Panc1 (cell line): ENCODE results near the gene GORASP2. TPM values are rescaled to one million over a fixed set of nuclear protein-coding genes. Genes with fewer than 3 reads are reported as not detected.
A peak's percentile ranks its signal among the peaks of the same experiment; 100 is the strongest.

Experiments used
- ATAC-seq: fragments of 200-7000 bp; cut with Tn5 transposase; 2 replicates; pipeline ENCODE4 v1.9.1; 2020; ENCODE audit warnings: mild to moderate bottlenecking, moderate library complexity
- BruUV-seq: library from RNA; stranded (reverse); fragments of 400-500 nt; replicated peaks from 2 replicates; lab custom pipeline; 2021; lab: Mats Ljungman, UMichigan
- CTCF ChIA-PET: fragments of 300-600 bp; sonication (Branson Sonifier 250); formaldehyde crosslinking; loops from one replicate; lab custom pipeline; 2022; ENCODE audit warnings: antibody characterized with exemption; lab: Charles Lee
- POLR2A ChIA-PET: fragments of 300-600 bp; sonication (Branson Sonifier 250); formaldehyde crosslinking; loops from one replicate; lab custom pipeline; 2022; ENCODE audit warnings: antibody characterized with exemption; lab: Charles Lee
- DNase-seq: peaks from one replicate; pipeline ENCODE4 v3.0.0-alpha.2; 2010; ENCODE audit warnings: low read depth, low spot score
- H3K27ac ChIP-seq: 2 replicates; pipeline ENCODE4 v1.5.1; 2011; ENCODE audit warnings: mild to moderate bottlenecking, low read length, inconsistent platforms
- H3K27me3 ChIP-seq: fragments of 200-500 bp; sonication (Bioruptor generic); 2 replicates; pipeline ENCODE4 v1.6.0; 2014; ENCODE audit warnings: low read length, inconsistent platforms; ENCODE audit not compliant: control insufficient read depth, insufficient read depth
- H3K36me3 ChIP-seq: fragments of 200-500 bp; sonication (Bioruptor generic); 2 replicates; pipeline ENCODE4 v1.5.1; 2014; ENCODE audit warnings: inconsistent platforms, mild to moderate bottlenecking, low read length, moderate library complexity; ENCODE audit not compliant: control insufficient read depth, insufficient read depth
- H3K4me1 ChIP-seq: 2 replicates; pipeline ENCODE4 v1.5.1; 2011; ENCODE audit warnings: inconsistent platforms, mild to moderate bottlenecking, low read length, moderate library complexity; ENCODE audit not compliant: control insufficient read depth, insufficient read depth
- H3K4me3 ChIP-seq, 2 experiments: 2 replicates each; pipeline ENCODE4 v1.5.1; 2011 to 2012; ENCODE audit warnings: low read depth in 2 of 2, low read length in 2 of 2, mild to moderate bottlenecking in 2 of 2, inconsistent platforms in 1 of 2, moderate library complexity in 1 of 2
- H3K9me3 ChIP-seq: fragments of 200-500 bp; sonication (Bioruptor generic); 2 replicates; pipeline ENCODE4 v1.5.1; 2014; ENCODE audit warnings: low read depth, mild to moderate bottlenecking, inconsistent platforms, low read length, moderate library complexity; ENCODE audit not compliant: control insufficient read depth, insufficient read depth
- POLR2AphosphoS5 ChIP-seq: IDR thresholded peaks from 2 replicates; pipeline ENCODE4 v1.6.1; 2012; ENCODE audit warnings: mild to moderate bottlenecking, low read depth, low read length, moderate library complexity
- SIN3A ChIP-seq: IDR thresholded peaks from 2 replicates; pipeline ENCODE4 v1.6.1; 2012; ENCODE audit warnings: low read depth, mild to moderate bottlenecking, low read length, moderate library complexity, borderline replicate concordance; ENCODE audit not compliant: insufficient read depth
- TCF7L2 ChIP-seq: IDR thresholded peaks from 2 replicates; pipeline ENCODE4 v1.6.1; 2011; ENCODE audit warnings: mild to moderate bottlenecking, low read depth, low read length, inconsistent platforms
- in situ Hi-C: cut with HindIII; loops from 2 replicates; pipeline ENCODE4 v1.10.0; 2016; ENCODE audit warnings: low sequenced_read_pairs, low pct_unique_long_range_greater_than_20kb
- intact Hi-C: fragments of 100-400 bp; cut with micrococcal nuclease; formaldehyde crosslinking; loops from one replicate; pipeline ENCODE4 v1.10.0; 2022; ENCODE audit not compliant: unreplicated experiment
- total RNA-seq: library from RNA; stranded (reverse); gene quantifications from one replicate; pipeline ENCODE4 v1.2.1, GENCODE V29; 2021; ENCODE audit not compliant: unreplicated experiment
- TF ChIP-seq, protein P1 (sequence below), 2 experiments: IDR thresholded peaks; 2 replicates each; pipeline ENCODE4 v1.6.1; 2011 to 2012; ENCODE audit warnings: low read depth in 2 of 2, control low read depth in 1 of 2, low read length in 1 of 2, mild to moderate bottlenecking in 1 of 2, moderate library complexity in 1 of 2; ENCODE audit not compliant: insufficient read depth in 1 of 2
- TF ChIP-seq, protein P2 (sequence below): fragments of 450-650 bp; IDR thresholded peaks from 2 replicates; pipeline ENCODE4 v1.5.1; 2017; ENCODE audit warnings: mild to moderate bottlenecking

Gene GORASP2
- total RNA-seq, 1 experiment from 2014 or later: 62.5 TPM

DNA sequence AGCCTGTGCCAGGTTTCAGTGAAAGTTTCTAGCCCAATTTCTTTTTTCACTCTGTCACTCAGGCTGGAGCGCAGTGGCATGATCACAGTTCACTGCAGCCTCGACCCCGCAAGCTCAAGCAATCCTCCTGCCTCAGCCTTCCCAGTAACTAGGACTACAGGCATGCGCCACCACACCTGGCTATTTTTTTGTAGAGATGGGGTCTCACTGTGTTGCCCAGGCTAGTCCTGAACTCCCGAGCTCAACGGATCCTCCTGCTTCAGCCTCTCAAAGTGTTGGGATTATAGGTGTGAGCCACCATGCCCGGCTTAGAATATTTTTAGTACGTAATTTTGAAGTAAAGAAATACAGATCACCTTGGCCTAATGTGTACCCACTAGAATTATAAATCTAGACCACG lies 87.1 kb downstream of the GORASP2 start:
- H3K36me3 ChIP-seq: peaks cover 10% of the 10 kb centered on the region
- no TSS peak for BruUV-seq
- CTCF ChIA-PET: no interaction called here
- TF ChIP-seq, protein P1, sequence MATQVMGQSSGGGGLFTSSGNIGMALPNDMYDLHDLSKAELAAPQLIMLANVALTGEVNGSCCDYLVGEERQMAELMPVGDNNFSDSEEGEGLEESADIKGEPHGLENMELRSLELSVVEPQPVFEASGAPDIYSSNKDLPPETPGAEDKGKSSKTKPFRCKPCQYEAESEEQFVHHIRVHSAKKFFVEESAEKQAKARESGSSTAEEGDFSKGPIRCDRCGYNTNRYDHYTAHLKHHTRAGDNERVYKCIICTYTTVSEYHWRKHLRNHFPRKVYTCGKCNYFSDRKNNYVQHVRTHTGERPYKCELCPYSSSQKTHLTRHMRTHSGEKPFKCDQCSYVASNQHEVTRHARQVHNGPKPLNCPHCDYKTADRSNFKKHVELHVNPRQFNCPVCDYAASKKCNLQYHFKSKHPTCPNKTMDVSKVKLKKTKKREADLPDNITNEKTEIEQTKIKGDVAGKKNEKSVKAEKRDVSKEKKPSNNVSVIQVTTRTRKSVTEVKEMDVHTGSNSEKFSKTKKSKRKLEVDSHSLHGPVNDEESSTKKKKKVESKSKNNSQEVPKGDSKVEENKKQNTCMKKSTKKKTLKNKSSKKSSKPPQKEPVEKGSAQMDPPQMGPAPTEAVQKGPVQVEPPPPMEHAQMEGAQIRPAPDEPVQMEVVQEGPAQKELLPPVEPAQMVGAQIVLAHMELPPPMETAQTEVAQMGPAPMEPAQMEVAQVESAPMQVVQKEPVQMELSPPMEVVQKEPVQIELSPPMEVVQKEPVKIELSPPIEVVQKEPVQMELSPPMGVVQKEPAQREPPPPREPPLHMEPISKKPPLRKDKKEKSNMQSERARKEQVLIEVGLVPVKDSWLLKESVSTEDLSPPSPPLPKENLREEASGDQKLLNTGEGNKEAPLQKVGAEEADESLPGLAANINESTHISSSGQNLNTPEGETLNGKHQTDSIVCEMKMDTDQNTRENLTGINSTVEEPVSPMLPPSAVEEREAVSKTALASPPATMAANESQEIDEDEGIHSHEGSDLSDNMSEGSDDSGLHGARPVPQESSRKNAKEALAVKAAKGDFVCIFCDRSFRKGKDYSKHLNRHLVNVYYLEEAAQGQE (IDR thresholded peaks at IDR 0.05; ENCODE audit: insufficient read depth in 1 of 2, low read depth in 2 of 2, low read length in 1 of 2): no peak
- no peak for TF ChIP-seq SIN3A
- TF ChIP-seq, protein P2, sequence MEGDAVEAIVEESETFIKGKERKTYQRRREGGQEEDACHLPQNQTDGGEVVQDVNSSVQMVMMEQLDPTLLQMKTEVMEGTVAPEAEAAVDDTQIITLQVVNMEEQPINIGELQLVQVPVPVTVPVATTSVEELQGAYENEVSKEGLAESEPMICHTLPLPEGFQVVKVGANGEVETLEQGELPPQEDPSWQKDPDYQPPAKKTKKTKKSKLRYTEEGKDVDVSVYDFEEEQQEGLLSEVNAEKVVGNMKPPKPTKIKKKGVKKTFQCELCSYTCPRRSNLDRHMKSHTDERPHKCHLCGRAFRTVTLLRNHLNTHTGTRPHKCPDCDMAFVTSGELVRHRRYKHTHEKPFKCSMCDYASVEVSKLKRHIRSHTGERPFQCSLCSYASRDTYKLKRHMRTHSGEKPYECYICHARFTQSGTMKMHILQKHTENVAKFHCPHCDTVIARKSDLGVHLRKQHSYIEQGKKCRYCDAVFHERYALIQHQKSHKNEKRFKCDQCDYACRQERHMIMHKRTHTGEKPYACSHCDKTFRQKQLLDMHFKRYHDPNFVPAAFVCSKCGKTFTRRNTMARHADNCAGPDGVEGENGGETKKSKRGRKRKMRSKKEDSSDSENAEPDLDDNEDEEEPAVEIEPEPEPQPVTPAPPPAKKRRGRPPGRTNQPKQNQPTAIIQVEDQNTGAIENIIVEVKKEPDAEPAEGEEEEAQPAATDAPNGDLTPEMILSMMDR: no peak
- no peak for TF ChIP-seq POLR2AphosphoS5
- no peak for TF ChIP-seq TCF7L2
- ATAC-seq: peak; percentile 34; the same call in 1 of the 2 replicates
- no peaks in the 10 kb centered on the region for H3K27me3 ChIP-seq
- POLR2A ChIA-PET: no interaction called here
- H3K27ac ChIP-seq: no peak overlapping the region
- no peak overlapping the region for H3K4me3 ChIP-seq
- no peak for DNase-seq
- H3K4me1 ChIP-seq: no peaks in the 10 kb centered on the region
- in situ Hi-C loops: no loop called here
- intact Hi-C loops: no loop called here
- H3K9me3 ChIP-seq: no peaks in the 10 kb centered on the region

Other genes with a start within 250 kb of the GORASP2 start
- gene SP5, start 213.9 kb upstream of the GORASP2 start, total RNA-seq: 0.64 TPM
- 0.74 TPM for gene ERICH2, start 158.9 kb upstream of the GORASP2 start, total RNA-seq
- 12.5 TPM for gene GAD1, start 112.4 kb upstream of the GORASP2 start, total RNA-seq
- gene TLK1, start 231.6 kb downstream of the GORASP2 start, total RNA-seq: 92.9 TPM